ENCODE results near the gene S100A4. TPM values are rescaled to one million over a fixed set of nuclear protein-coding genes. Genes with fewer than 3 reads are reported as not detected.

The S100A4 gene
- total and polyA plus RNA-seq, 9 donors = 12.7 to 160 (median 45.3) TPM

DNA sequence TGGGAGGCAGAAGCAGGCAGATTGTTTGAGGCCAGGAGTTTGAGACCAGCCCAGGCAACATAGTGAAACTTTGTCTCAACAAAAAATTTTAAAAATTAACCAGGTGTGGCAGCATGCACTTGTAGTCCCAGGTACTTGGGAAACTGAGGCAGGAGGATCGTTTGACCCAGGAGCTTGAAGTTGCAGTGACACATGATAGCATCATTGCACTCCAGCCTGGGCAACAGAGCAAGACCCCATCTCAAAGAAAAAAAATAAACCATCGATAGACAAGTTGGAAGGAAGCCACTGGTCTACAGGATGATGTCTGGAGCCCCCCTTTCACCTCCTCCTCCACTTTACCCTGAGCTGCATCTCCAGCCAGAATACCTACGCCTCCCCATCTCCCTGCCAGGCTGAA is 26.4 kb downstream of the S100A4 start:
- Histone ChIP-seq H3K4me3 (no peak overlapping the region), H3K36me3 (no peaks in the 10 kb centered on the region), H3K27me3 (no peaks in the 10 kb centered on the region), H3K4me1 (ENCODE audit: insufficient read depth) (no peaks in the 10 kb centered on the region), H3K9me3 (no peaks in the 10 kb centered on the region), H3K27ac (no peak overlapping the region)
- TF ChIP-seq, protein P1, sequence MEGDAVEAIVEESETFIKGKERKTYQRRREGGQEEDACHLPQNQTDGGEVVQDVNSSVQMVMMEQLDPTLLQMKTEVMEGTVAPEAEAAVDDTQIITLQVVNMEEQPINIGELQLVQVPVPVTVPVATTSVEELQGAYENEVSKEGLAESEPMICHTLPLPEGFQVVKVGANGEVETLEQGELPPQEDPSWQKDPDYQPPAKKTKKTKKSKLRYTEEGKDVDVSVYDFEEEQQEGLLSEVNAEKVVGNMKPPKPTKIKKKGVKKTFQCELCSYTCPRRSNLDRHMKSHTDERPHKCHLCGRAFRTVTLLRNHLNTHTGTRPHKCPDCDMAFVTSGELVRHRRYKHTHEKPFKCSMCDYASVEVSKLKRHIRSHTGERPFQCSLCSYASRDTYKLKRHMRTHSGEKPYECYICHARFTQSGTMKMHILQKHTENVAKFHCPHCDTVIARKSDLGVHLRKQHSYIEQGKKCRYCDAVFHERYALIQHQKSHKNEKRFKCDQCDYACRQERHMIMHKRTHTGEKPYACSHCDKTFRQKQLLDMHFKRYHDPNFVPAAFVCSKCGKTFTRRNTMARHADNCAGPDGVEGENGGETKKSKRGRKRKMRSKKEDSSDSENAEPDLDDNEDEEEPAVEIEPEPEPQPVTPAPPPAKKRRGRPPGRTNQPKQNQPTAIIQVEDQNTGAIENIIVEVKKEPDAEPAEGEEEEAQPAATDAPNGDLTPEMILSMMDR (IDR thresholded peaks at IDR 0.05) = no peak
- no peak for TF ChIP-seq POLR2A (IDR thresholded peaks at IDR 0.05)
- TF ChIP-seq EP300 (IDR thresholded peaks at IDR 0.05) = no peak
- DNase-seq = no peak
- intact Hi-C loops (cut with DNase I) = loop anchor here in 3 of 4 donors (10.0 kb wide), 5 partner anchors 116 to 466 kb away; partner anchors contain the start of genes SLC27A3 (in 2 of the 3), CHTOP (in 1 of the 3) and RAB13 (in 1 of the 3)
- 89 to 93% (median 90%) methylated on average over 3 of the region's 3 CpGs for WGBS, 3 donors

GRCh38 chr1:153515504-153516394 is 29.9 kb downstream of the S100A4 start:
- peaks cover 5% of the 10 kb centered on the region for H3K4me1 ChIP-seq (ENCODE audit: insufficient read depth)
- DNase-seq = no peak
- no peaks in the 10 kb centered on the region for H3K27me3 ChIP-seq
- H3K9me3 ChIP-seq = no peaks in the 10 kb centered on the region
- intact Hi-C loops (cut with DNase I) = loop anchor here in 3 of 4 donors (10.0 kb wide), 5 partner anchors 119 to 469 kb away; partner anchors contain the start of genes SLC27A3 (in 2 of the 3), CHTOP (in 1 of the 3) and RAB13 (in 1 of the 3)
- WGBS, 3 donors = 76 to 78% (median 78%) methylated on average over 8 of the region's 8 CpGs
- TF ChIP-seq, protein P1 (IDR thresholded peaks at IDR 0.05) = no peak
- TF ChIP-seq POLR2A (IDR thresholded peaks at IDR 0.05) = no peak
- TF ChIP-seq EP300 (IDR thresholded peaks at IDR 0.05) = no peak
- H3K4me3 ChIP-seq = no peak overlapping the region
- no peak overlapping the region for H3K27ac ChIP-seq
- no peaks in the 10 kb centered on the region for H3K36me3 ChIP-seq

DNA sequence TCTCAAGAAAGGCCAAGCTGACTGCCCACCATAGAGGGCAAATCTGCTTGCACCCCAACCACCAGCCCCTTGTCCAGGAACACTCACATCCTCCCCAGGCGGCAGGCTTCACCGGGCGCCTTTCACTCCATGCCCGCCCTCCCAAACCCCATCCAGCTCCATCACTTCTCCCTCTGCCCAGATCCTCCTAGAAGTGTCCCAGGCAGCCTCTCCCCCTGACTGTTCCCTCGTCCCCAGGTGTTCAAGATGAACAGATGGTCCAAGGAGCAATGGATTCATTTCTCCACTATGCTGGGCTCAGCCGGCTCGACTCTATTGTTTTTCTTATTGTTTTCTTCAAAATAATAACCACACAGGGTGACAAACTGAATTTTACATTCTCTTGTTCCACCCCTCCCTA is 31.9 kb downstream of the S100A4 start:
- Histone ChIP-seq H3K27ac (no peak overlapping the region), H3K4me1 (ENCODE audit: insufficient read depth) (peaks cover 5% of the 10 kb centered on the region), H3K9me3 (no peaks in the 10 kb centered on the region), H3K27me3 (no peaks in the 10 kb centered on the region), H3K4me3 (no peak overlapping the region), H3K36me3 (no peaks in the 10 kb centered on the region)
- TF ChIP-seq POLR2A (IDR thresholded peaks at IDR 0.05) (no peak), EP300 (IDR thresholded peaks at IDR 0.05) (no peak)
- TF ChIP-seq, protein P1 (IDR thresholded peaks at IDR 0.05) = no peak
- WGBS, 3 donors = 95 to 96% (median 95%) methylated on average over 7 of the region's 7 CpGs
- intact Hi-C loops (cut with DNase I) = loop anchor here in 3 of 4 donors (5.0 to 10.0 kb wide), 6 partner anchors 49 to 471 kb away; partner anchors contain the start of genes SLC27A3 (in 2 of the 3), CHTOP (in 1 of the 3) and RAB13 (in 1 of the 3)
- no peak for DNase-seq

DNA sequence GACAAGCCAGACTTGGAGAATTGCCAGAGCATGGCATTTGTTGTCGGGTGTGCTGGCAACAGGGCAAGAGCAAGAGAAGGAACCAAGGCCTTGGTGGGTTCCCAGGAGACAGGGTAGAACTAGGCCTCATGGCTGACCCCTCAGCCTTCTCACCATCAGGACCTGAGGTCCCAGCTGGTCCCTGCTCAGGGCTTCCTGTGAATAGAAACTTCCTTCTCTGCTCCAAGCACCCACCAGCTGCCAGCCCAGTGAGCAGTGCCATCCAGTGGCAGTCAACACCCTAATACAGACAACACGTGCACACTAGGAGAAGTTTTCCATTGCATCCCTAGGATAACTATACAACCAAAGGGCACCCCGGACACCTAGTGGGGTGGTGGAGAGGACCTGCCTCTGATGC is 32.6 kb downstream of the S100A4 start:
- WGBS, 3 donors = 75 to 86% (median 82%) methylated on average over 3 of the region's 3 CpGs
- Histone ChIP-seq H3K9me3 (no peaks in the 10 kb centered on the region), H3K36me3 (no peaks in the 10 kb centered on the region), H3K4me3 (no peak overlapping the region), H3K27ac (no peak overlapping the region), H3K27me3 (no peaks in the 10 kb centered on the region), H3K4me1 (ENCODE audit: insufficient read depth) (peaks cover 8% of the 10 kb centered on the region)
- no peak for DNase-seq
- intact Hi-C loops (cut with DNase I) = loop anchor here in 3 of 4 donors (5.0 to 10.0 kb wide), 6 partner anchors 49 to 472 kb away; partner anchors contain the start of genes SLC27A3 (in 2 of the 3), CHTOP (in 1 of the 3) and RAB13 (in 1 of the 3)
- TF ChIP-seq EP300 (IDR thresholded peaks at IDR 0.05) (no peak), POLR2A (IDR thresholded peaks at IDR 0.05) (no peak)
- TF ChIP-seq, protein P1 (IDR thresholded peaks at IDR 0.05) = no peak
